Measurements from ENCODE around the gene NTMT1.

Gene NTMT1

GRCh38 chr9:129637673-129638439 is 11.9 kb downstream of the NTMT1 start:
- no peak for DNase-seq

DNA sequence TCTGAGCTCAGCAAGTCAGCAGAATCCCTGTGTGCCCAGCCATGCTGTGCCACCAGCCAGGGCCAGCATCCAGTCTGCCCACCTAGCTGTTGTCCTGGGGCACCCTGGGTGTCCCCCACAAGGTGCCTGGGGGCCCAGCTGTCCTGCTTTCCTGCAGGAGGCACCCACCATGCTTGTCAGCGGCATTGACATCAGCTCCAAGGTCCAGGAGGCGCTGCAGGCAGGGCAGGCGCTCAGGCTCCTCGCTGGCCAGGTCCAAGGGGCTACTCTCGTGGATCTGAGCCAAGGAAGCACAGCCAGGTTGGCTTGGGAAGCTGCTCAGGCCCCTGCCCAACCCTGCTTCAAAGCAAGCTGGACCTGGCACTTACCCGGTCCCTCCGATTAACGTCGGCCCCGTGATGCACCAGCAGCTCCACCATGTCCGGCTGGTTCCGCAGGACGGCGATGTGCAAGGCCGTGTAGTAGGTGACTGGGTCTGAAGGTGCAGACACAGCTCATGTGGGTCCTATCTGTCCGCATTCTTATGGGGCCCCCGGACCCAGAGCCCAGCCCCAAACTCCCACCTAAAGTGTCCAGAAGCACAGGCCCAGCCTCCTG is 13.2 kb downstream of the NTMT1 start:
- no peak for DNase-seq

DNA sequence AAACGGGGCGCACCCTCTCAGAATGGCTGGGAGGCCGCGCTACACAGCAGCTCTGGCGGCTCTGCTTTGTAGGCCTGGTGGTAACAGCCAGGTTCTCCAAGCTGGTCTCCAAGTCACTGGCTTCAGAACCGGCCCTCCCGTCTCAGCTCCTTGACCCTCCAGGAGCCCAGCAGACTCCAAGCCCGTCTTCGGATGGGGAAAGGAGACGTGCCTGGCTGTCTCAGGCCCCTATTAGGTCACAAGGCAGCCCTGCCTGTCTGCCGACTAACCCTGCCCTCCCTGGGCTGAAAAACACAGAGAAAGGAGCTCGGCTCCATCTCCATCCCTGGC is 13.8 kb downstream of the NTMT1 start:
- no peak for DNase-seq

GRCh38 chr9:129640086-129640870 is 14.3 kb downstream of the NTMT1 start:
- DNase-seq = no peak

GRCh38 chr9:129640871-129641749 is 15.1 kb downstream of the NTMT1 start:
- DNase-seq = no peak

- DNase-seq = peak; percentile 84
Observed at GRCh38 chr9:129641750-129642585, 16.0 kb downstream of the NTMT1 start, which contains the start of gene ASB6. Gene ASB6, minus strand, starts transcription at chr9:129642151. Its CDS starts 152 bp downstream, at chr9:129641999.

DNA sequence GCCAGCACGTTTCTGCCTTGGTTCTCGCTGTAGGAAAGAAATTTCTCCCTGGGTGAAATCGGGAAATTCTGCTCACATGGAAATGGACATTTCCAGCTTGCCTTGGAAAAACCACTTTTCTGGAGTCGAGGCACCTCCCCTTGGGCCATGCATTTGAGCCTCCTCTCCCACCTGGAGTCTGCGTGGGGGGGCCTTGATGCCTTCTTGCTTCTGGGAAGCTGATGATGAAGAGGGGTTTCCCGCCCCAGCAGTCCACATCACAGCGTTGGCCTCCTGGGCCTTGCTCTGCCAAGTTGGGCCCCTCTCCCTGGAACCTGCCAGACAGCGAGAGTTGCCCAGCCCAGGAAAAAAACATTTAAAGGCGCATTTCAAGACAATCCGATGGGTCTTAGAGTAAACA is 17.7 kb downstream of the NTMT1 start:
- DNase-seq = no peak

GRCh38 chr9:129644365-129644764 is 18.4 kb downstream of the NTMT1 start:
- DNase-seq = no peak

DNA sequence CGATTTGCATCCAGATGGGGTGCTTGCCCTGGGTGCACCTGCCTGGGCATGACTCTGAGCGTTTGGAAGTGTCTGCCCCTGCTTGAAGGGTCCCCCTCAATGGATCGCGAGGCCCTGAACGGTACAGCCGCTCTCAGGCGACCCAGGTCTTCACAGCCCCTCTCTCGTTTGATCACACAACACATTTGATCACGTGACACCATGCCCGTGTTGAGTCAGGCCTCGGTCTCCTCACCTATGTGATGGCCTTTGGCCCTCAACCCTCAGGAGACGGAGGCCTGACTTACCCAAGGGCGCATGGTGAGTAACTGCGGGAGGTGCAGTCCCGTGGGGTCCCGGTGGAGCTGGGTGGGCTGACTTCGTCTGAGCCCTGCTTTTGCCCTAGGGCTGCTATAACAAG is 18.9 kb downstream of the NTMT1 start:
- DNase-seq = no peak

GRCh38 chr9:129646252-129646651 is 20.3 kb downstream of the NTMT1 start:
- DNase-seq = no peak

DNA sequence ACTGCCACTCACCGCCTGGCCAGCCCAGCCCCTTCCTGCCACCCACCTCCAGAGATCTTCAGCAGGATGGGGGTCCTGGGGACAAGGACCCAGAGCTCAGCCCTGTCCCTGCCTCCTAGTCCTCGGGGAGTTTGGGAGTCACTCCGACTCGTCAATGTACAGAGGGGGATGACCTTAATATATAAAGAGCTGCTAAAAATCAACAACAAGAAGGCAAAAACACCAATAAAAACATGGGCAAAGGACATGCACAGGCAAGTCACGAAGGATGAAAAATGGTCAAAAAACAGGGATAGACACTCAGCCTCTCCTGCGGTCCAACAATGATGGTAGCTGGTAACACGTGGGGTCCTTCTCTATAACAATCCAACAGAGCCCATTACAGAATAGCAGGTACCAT is 20.7 kb downstream of the NTMT1 start:
- DNase-seq = no peak

- DNase-seq = no peak
Observed at GRCh38 chr9:129647635-129648034, 21.7 kb downstream of the NTMT1 start.

- no peak for DNase-seq
Observed at GRCh38 chr9:129648092-129648763, 22.3 kb downstream of the NTMT1 start.

DNA sequence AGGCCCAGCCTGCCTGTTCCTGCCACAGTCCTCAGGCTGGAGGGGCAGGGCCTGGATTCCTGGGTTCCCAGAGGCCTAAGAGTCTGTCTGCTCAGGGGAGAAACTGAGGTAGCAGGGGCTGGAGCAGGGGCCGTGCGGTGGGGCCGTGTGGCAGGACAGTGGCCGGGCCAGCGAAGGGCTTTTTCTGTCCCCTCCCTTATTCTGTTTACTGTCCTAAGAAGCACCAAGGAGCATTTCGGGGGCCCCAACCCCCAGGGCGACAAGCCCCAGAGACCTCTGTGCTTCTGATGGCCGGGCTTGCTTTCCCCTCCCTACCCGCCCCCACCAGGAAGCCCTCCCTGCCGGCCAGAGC is 22.8 kb downstream of the NTMT1 start:
- no peak for DNase-seq

- no peak for DNase-seq
Observed at GRCh38 chr9:129649726-129650679, 24.0 kb downstream of the NTMT1 start.

- DNase-seq = no peak
Observed at GRCh38 chr9:129650680-129651235, 24.8 kb downstream of the NTMT1 start.

DNA sequence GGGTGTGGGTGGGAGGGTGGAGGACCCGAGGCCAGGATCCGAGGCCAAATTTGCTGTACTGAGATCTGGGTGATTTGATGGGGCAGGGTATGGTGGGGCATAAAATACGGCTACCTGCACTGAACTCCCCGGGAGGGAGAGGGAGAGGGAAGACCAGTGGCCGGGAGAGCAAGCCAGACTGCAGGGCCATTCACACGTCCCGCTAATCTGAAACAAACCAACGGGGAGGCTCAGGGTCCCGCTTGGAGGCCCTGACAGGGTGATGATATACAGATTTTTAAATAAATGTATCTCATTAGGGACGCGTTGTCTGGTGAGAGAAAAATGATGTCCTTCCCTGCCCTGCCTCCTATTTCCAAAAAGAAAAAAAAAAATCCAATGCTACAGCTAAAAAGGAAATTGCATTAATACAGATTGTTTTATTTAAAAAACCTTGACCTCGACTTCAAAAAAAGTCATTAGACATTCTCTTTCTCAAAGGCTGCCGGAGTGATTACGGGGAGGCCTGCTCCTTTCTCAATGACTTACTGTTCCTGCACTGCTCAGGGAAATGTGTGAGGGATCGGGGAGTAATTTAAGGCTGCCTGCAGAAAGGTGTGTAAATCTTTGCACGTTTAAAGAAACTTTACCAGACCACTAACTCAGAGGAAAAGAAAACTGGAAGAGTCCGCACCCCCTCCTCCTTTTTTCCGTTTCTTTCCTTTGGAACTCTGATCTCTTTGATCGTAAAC is 28.0 kb downstream of the NTMT1 start:
- DNase-seq = no peak

GRCh38 chr9:129654554-129655040 is 28.6 kb downstream of the NTMT1 start:
- no peak for DNase-seq

- no peak for DNase-seq
Observed at GRCh38 chr9:129655154-129655553, 29.2 kb downstream of the NTMT1 start.
